Panc1 (cell line): ENCODE results near the gene SIRPB2. TPM values are rescaled to one million over a fixed set of nuclear protein-coding genes. Genes with fewer than 3 reads are reported as not detected.

Source experiments
- ATAC-seq: fragments of 200-7000 bp; cut with Tn5 transposase; 2 replicates; pipeline ENCODE4 v1.9.1; 2020; ENCODE audit warnings: mild to moderate bottlenecking, moderate library complexity
- BruUV-seq: library from RNA; stranded (reverse); fragments of 400-500 nt; replicated peaks from 2 replicates; lab custom pipeline; 2021; lab: Mats Ljungman, UMichigan
- CTCF ChIA-PET: fragments of 300-600 bp; sonication (Branson Sonifier 250); formaldehyde crosslinking; loops from one replicate; lab custom pipeline; 2022; ENCODE audit warnings: antibody characterized with exemption; lab: Charles Lee
- POLR2A ChIA-PET: fragments of 300-600 bp; sonication (Branson Sonifier 250); formaldehyde crosslinking; loops from one replicate; lab custom pipeline; 2022; ENCODE audit warnings: antibody characterized with exemption; lab: Charles Lee
- DNase-seq: peaks from one replicate; pipeline ENCODE4 v3.0.0-alpha.2; 2010; ENCODE audit warnings: low read depth, low spot score
- H3K27ac ChIP-seq: 2 replicates; pipeline ENCODE4 v1.5.1; 2011; ENCODE audit warnings: mild to moderate bottlenecking, low read length, inconsistent platforms
- H3K27me3 ChIP-seq: fragments of 200-500 bp; sonication (Bioruptor generic); 2 replicates; pipeline ENCODE4 v1.6.0; 2014; ENCODE audit warnings: low read length, inconsistent platforms; ENCODE audit not compliant: control insufficient read depth, insufficient read depth
- H3K36me3 ChIP-seq: fragments of 200-500 bp; sonication (Bioruptor generic); 2 replicates; pipeline ENCODE4 v1.5.1; 2014; ENCODE audit warnings: inconsistent platforms, mild to moderate bottlenecking, low read length, moderate library complexity; ENCODE audit not compliant: control insufficient read depth, insufficient read depth
- H3K4me1 ChIP-seq: 2 replicates; pipeline ENCODE4 v1.5.1; 2011; ENCODE audit warnings: inconsistent platforms, mild to moderate bottlenecking, low read length, moderate library complexity; ENCODE audit not compliant: control insufficient read depth, insufficient read depth
- H3K4me3 ChIP-seq, 2 experiments: 2 replicates each; pipeline ENCODE4 v1.5.1; 2011 to 2012; ENCODE audit warnings: low read depth in 2 of 2, low read length in 2 of 2, mild to moderate bottlenecking in 2 of 2, inconsistent platforms in 1 of 2, moderate library complexity in 1 of 2
- H3K9me3 ChIP-seq: fragments of 200-500 bp; sonication (Bioruptor generic); 2 replicates; pipeline ENCODE4 v1.5.1; 2014; ENCODE audit warnings: low read depth, mild to moderate bottlenecking, inconsistent platforms, low read length, moderate library complexity; ENCODE audit not compliant: control insufficient read depth, insufficient read depth
- POLR2AphosphoS5 ChIP-seq: IDR thresholded peaks from 2 replicates; pipeline ENCODE4 v1.6.1; 2012; ENCODE audit warnings: mild to moderate bottlenecking, low read depth, low read length, moderate library complexity
- REST ChIP-seq, 2 experiments: IDR thresholded peaks; 2 replicates each; pipeline ENCODE4 v1.6.1; 2011 to 2012; ENCODE audit warnings: low read depth in 2 of 2, control low read depth in 1 of 2, low read length in 1 of 2, mild to moderate bottlenecking in 1 of 2, moderate library complexity in 1 of 2; ENCODE audit not compliant: insufficient read depth in 1 of 2
- SIN3A ChIP-seq: IDR thresholded peaks from 2 replicates; pipeline ENCODE4 v1.6.1; 2012; ENCODE audit warnings: low read depth, mild to moderate bottlenecking, low read length, moderate library complexity, borderline replicate concordance; ENCODE audit not compliant: insufficient read depth
- TCF7L2 ChIP-seq: IDR thresholded peaks from 2 replicates; pipeline ENCODE4 v1.6.1; 2011; ENCODE audit warnings: mild to moderate bottlenecking, low read depth, low read length, inconsistent platforms
- in situ Hi-C: cut with HindIII; loops from 2 replicates; pipeline ENCODE4 v1.10.0; 2016; ENCODE audit warnings: low sequenced_read_pairs, low pct_unique_long_range_greater_than_20kb
- intact Hi-C: fragments of 100-400 bp; cut with micrococcal nuclease; formaldehyde crosslinking; loops from one replicate; pipeline ENCODE4 v1.10.0; 2022; ENCODE audit not compliant: unreplicated experiment
- total RNA-seq: library from RNA; stranded (reverse); gene quantifications from one replicate; pipeline ENCODE4 v1.2.1, GENCODE V29; 2021; ENCODE audit not compliant: unreplicated experiment
- TF ChIP-seq, protein P1 (sequence below): fragments of 450-650 bp; IDR thresholded peaks from 2 replicates; pipeline ENCODE4 v1.5.1; 2017; ENCODE audit warnings: mild to moderate bottlenecking

SIRPB2 gene
- total RNA-seq, 1 experiment from 2014 or later: not detected

DNA sequence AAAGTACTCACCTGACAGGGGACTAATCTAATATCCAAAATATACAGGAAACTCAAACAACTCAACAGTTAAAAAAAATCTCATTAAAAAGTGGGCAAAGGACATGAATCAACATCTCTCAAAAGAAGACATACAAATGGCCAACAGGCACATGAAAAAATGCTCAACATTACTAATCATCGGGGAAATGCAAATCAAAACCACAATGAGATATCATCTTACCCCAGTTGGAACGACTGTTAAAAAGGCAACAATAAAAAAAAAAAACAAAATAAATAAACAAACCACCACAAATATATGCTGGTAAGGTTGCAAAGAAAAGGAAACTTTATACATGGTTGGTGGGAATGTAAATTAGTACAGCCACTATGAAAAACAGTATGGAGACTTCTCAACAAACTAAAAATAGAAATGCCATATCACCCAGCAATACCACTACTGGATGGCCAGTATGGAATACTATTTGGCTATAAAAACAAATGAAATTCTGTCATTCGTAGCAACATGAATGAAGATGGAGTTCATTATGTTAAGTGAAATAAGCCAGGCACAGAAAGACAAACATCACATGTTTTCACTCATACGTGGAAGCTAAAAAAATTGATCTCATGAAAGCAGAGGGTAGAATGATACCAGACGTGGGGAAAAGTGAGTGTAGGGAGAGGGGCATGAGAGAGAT, 6.6 kb downstream of the SIRPB2 start:
- ChIA-PET CTCF (no interaction called here), POLR2A (no interaction called here)
- H3K4me3 ChIP-seq: no peak overlapping the region
- DNase-seq: no peak
- no peaks in the 10 kb centered on the region for H3K9me3 ChIP-seq
- intact Hi-C loops (no loop called here), in situ Hi-C loops (no loop called here)
- no TSS peak for BruUV-seq
- no peaks in the 10 kb centered on the region for H3K36me3 ChIP-seq
- H3K4me1 ChIP-seq: no peaks in the 10 kb centered on the region
- H3K27me3 ChIP-seq: peaks cover 29% of the 10 kb centered on the region
- H3K27ac ChIP-seq: no peak overlapping the region
- no peak for ATAC-seq
- TF ChIP-seq TCF7L2: no peak
- TF ChIP-seq, protein P1, sequence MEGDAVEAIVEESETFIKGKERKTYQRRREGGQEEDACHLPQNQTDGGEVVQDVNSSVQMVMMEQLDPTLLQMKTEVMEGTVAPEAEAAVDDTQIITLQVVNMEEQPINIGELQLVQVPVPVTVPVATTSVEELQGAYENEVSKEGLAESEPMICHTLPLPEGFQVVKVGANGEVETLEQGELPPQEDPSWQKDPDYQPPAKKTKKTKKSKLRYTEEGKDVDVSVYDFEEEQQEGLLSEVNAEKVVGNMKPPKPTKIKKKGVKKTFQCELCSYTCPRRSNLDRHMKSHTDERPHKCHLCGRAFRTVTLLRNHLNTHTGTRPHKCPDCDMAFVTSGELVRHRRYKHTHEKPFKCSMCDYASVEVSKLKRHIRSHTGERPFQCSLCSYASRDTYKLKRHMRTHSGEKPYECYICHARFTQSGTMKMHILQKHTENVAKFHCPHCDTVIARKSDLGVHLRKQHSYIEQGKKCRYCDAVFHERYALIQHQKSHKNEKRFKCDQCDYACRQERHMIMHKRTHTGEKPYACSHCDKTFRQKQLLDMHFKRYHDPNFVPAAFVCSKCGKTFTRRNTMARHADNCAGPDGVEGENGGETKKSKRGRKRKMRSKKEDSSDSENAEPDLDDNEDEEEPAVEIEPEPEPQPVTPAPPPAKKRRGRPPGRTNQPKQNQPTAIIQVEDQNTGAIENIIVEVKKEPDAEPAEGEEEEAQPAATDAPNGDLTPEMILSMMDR: no peak
- no peak for TF ChIP-seq POLR2AphosphoS5
- no peak for TF ChIP-seq REST (IDR thresholded peaks at IDR 0.05; ENCODE audit: insufficient read depth in 1 of 2, low read depth in 2 of 2, low read length in 1 of 2)
- TF ChIP-seq SIN3A: no peak

GRCh38 chr20:1479831-1480595, 11.2 kb downstream of the SIRPB2 start:
- intact Hi-C loops: loop anchor here (10.0 kb wide), 1 partner anchor 265 kb away; no protein-coding TSS in a partner anchor
- no peaks in the 10 kb centered on the region for H3K9me3 ChIP-seq
- H3K4me3 ChIP-seq: no peak overlapping the region
- in situ Hi-C loops: no loop called here
- ChIA-PET CTCF (no interaction called here), POLR2A (no interaction called here)
- DNase-seq (no peak), ATAC-seq (no peak)
- no peak for TF ChIP-seq REST (IDR thresholded peaks at IDR 0.05; ENCODE audit: insufficient read depth in 1 of 2, low read depth in 2 of 2, low read length in 1 of 2)
- H3K27ac ChIP-seq: no peak overlapping the region
- BruUV-seq: no TSS peak
- no peaks in the 10 kb centered on the region for H3K36me3 ChIP-seq
- 0 out of 2 replicates have a peak, but pooled peaks cover 3% of the 10 kb centered on the region for H3K27me3 ChIP-seq
- peaks cover 5% of the 10 kb centered on the region; the same call in 1 of the 2 replicates for H3K4me1 ChIP-seq
